GM12878 (cell line): ENCODE results near the gene TRIM62. TPM values are rescaled to one million over a fixed set of nuclear protein-coding genes. Genes with fewer than 3 reads are reported as not detected.
A peak's percentile ranks its signal among the peaks of the same experiment; 100 is the strongest.

Experiments
- ATAC-seq: fragments of 200-7000 bp; cut with Tn5 transposase; 3 replicates; pipeline ENCODE4 v1.9.1; 2020; ENCODE audit warnings: mild to moderate bottlenecking, moderate library complexity
- BruUV-seq: library from RNA; stranded (reverse); fragments of 400-500 nt; replicated peaks from 2 replicates; lab custom pipeline; 2021; lab: Mats Ljungman, UMichigan
- CTCF ChIA-PET: fragments of 300-600 bp; sonication (Branson Sonifier 250); formaldehyde crosslinking; extraction: SDS; loops from one replicate; lab custom pipeline; 2021; ENCODE audit warnings: inconsistent platforms; lab: Yijun Ruan, JAX
- POLR2A ChIA-PET: fragments of 350-600 bp; formaldehyde crosslinking; extraction: SDS; loops from one replicate; lab custom pipeline; 2021; ENCODE audit warnings: inconsistent platforms; lab: Charles Lee
- RAD21 ChIA-PET: fragments of 300-600 bp; sonication (Branson Sonifier 250); formaldehyde crosslinking; loops from one replicate; lab custom pipeline; 2023; ENCODE audit warnings: antibody characterized with exemption; ENCODE audit not compliant: unreplicated experiment; lab: Charles Lee
- SMC1A ChIA-PET: fragments of 300-600 bp; sonication (Branson Sonifier 250); formaldehyde crosslinking; loops from one replicate; lab custom pipeline; 2023; ENCODE audit not compliant: unreplicated experiment, uncharacterized antibody; lab: Charles Lee
- DNase-seq: peaks from one replicate; pipeline ENCODE4 v3.0.0-alpha.2; 2011; ENCODE audit warnings: low read depth, low spot score
- FAIRE-seq: peaks from 3 replicates; lab custom pipeline; 2011; peaks lifted over from hg19 to GRCh38; lab: Jason Lieb, UNC
- H2AFZ ChIP-seq: 2 replicates; pipeline ENCODE4 v1.6.0; 2011; ENCODE audit warnings: low read depth, low read length, control low read depth; ENCODE audit not compliant: control insufficient read depth
- H3K27ac ChIP-seq: 2 replicates; pipeline ENCODE4 v1.5.1; 2011; ENCODE audit warnings: control low read depth; ENCODE audit not compliant: control insufficient read depth, insufficient read depth
- H3K27me3 ChIP-seq, 2 experiments: replicated peaks in 1 of 2; 2 replicates each; pipeline versions ENCODE4 v1.6.0 to v1.6.1; 2011; ENCODE audit warnings: low read length in 1 of 2; ENCODE audit not compliant: control insufficient read depth in 2 of 2, insufficient read depth in 2 of 2
- H3K36me3 ChIP-seq, 2 experiments: 2 replicates each; pipeline ENCODE4 v1.5.1; 2011; ENCODE audit warnings: low read length in 1 of 2; ENCODE audit not compliant: control insufficient read depth in 2 of 2, insufficient read depth in 2 of 2
- H3K4me1 ChIP-seq: 2 replicates; pipeline ENCODE4 v1.6.1; 2011; ENCODE audit warnings: mild to moderate bottlenecking, low read length, moderate library complexity, mixed read lengths; ENCODE audit not compliant: control insufficient read depth, insufficient read depth
- H3K4me2 ChIP-seq: 2 replicates; pipeline ENCODE4 v1.6.0; 2011; ENCODE audit warnings: control low read depth; ENCODE audit not compliant: control insufficient read depth, insufficient read depth
- H3K4me3 ChIP-seq: fragments of 200-600 bp; sonication (generic); 2 replicates; pipeline ENCODE4 v1.5.1; 2016
- H3K79me2 ChIP-seq: 2 replicates; pipeline ENCODE4 v1.6.0; 2011; ENCODE audit warnings: low read length; ENCODE audit not compliant: control insufficient read depth, insufficient read depth
- H3K9ac ChIP-seq: 2 replicates; pipeline ENCODE4 v1.8.0; 2011; ENCODE audit warnings: low read length, control low read depth, mixed read lengths; ENCODE audit not compliant: control insufficient read depth, insufficient read depth
- H3K9me3 ChIP-seq: replicated peaks from 3 replicates; pipeline ENCODE4 v1.5.1; 2011; ENCODE audit warnings: mild to moderate bottlenecking, low read length; ENCODE audit not compliant: control insufficient read depth, insufficient read depth
- H4K20me1 ChIP-seq: 2 replicates; pipeline ENCODE4 v1.6.0; 2011; ENCODE audit not compliant: control insufficient read depth, insufficient read depth
- CTCF ChIP-seq, 3 experiments: IDR thresholded peaks in 2 of 3; conservative IDR thresholded peaks in 1 of 3; 2 replicates each; pipeline ENCODE4 v1.5.1; 2011; ENCODE audit warnings: low read depth in 3 of 3, low read length in 3 of 3, mild to moderate bottlenecking in 3 of 3, control low read depth in 2 of 3, moderate library complexity in 2 of 3, inconsistent platforms in 1 of 3, mixed read lengths in 1 of 3; ENCODE audit not compliant: control insufficient read depth in 2 of 3, insufficient read depth in 1 of 3; ENCODE audit errors: extremely low read depth in 1 of 3
- ETV6 ChIP-seq, 2 experiments: fragments of 450-650 bp in 1 of 2; IDR thresholded peaks in 1 of 2; conservative IDR thresholded peaks in 1 of 2; 2 replicates each; pipeline ENCODE4 v1.6.1; 2014; ENCODE audit warnings: antibody characterized with exemption in 1 of 2, borderline replicate concordance in 1 of 2, low read depth in 1 of 2, mild to moderate bottlenecking in 1 of 2, moderate library complexity in 1 of 2
- IKZF2 ChIP-seq, 2 experiments: fragments of 450-650 bp; IDR thresholded peaks; 2 replicates each; pipeline ENCODE4 v1.6.1; 2017; ENCODE audit warnings: mild to moderate bottlenecking in 2 of 2, moderate library complexity in 2 of 2
- MYB ChIP-seq: fragments of 150-350 bp; IDR thresholded peaks from 2 replicates; pipeline ENCODE4 v1.6.1; 2014; ENCODE audit warnings: mild to moderate bottlenecking, low read depth, low read length, borderline replicate concordance
- MYC ChIP-seq: IDR thresholded peaks from 2 replicates; pipeline ENCODE4 v1.6.1; 2011; ENCODE audit warnings: mild to moderate bottlenecking, low read length, moderate library complexity, inconsistent platforms; ENCODE audit not compliant: insufficient read depth, insufficient replicate concordance, insufficient read length, severe bottlenecking
- POLR2AphosphoS5 ChIP-seq: IDR thresholded peaks from 2 replicates; pipeline ENCODE4 v1.6.1; 2011; ENCODE audit warnings: mild to moderate bottlenecking, low read length, inconsistent platforms
- RAD21 ChIP-seq: IDR thresholded peaks from 2 replicates; pipeline ENCODE4 v1.6.1; 2011; ENCODE audit warnings: mild to moderate bottlenecking, low read depth, low read length, moderate library complexity; ENCODE audit not compliant: insufficient read depth
- SIN3A ChIP-seq: IDR thresholded peaks from 2 replicates; pipeline ENCODE4 v1.6.1; 2012; ENCODE audit warnings: low read depth, low read length, improper control_type of control experiment
- SMC3 ChIP-seq: IDR thresholded peaks from 2 replicates; pipeline ENCODE4 v1.6.1; 2011; ENCODE audit warnings: low read length, improper control_type of control experiment, borderline replicate concordance
- SRF ChIP-seq, 2 experiments: IDR thresholded peaks; 2 replicates each; pipeline ENCODE4 v1.6.1; 2011; ENCODE audit warnings: low read depth in 2 of 2, low read length in 2 of 2, mild to moderate bottlenecking in 1 of 2, moderate library complexity in 1 of 2
- STAT3 ChIP-seq: IDR thresholded peaks from 2 replicates; pipeline ENCODE4 v1.6.1; 2011; ENCODE audit warnings: low read depth, low read length, improper control_type of control experiment
- TAF1 ChIP-seq: IDR thresholded peaks from 2 replicates; pipeline ENCODE4 v1.6.1; 2011; ENCODE audit warnings: mild to moderate bottlenecking, low read depth, low read length, borderline replicate concordance
- TCF12 ChIP-seq: IDR thresholded peaks from 2 replicates; pipeline ENCODE4 v1.6.1; 2011; ENCODE audit warnings: low read depth, mild to moderate bottlenecking, low read length
- ZNF24 ChIP-seq: fragments of 450-650 bp; IDR thresholded peaks from 2 replicates; pipeline ENCODE4 v1.6.1; 2017; ENCODE audit warnings: antibody characterized with exemption, mild to moderate bottlenecking
- WGBS: methylation state at CpG from one replicate; pipeline ENCODE4 v1.1.6; 2016; ENCODE audit warnings: low lambda C conversion rate; ENCODE audit not compliant: insufficient replicate concordance, insufficient coverage; ENCODE audit errors: missing lambda C conversion rate; 5-methylcytosine and 5-hydroxymethylcytosine counted together
- in situ Hi-C: fragments of 300-500 bp; cut with MboI; formaldehyde crosslinking; loops from 9 replicates; pipeline ENCODE4 v1.14.3; 2018; ENCODE audit warnings: mixed read lengths
- intact Hi-C: fragments of 100-400 bp; cut with micrococcal nuclease; formaldehyde crosslinking; loops from one replicate; pipeline ENCODE4 v1.14.2; 2022; ENCODE audit not compliant: unreplicated experiment
- polyA plus RNA-seq, 11 experiments: library from polyadenylated mRNA; depleted of rRNA in 4 of 11; unstranded in 6 of 11; stranded (reverse) in 5 of 11; fragments of >200 nt; fragmentation: Nextera tagmentation in 4 of 11; fragmentation: Illumina TruSeq in 1 of 11; extraction: Ambion mirVana in 4 of 11; extraction: Trizol in 1 of 11; gene quantifications; 1 replicate in 1 of 11; 2 replicates in 10 of 11; pipeline versions ENCODE4 v1.2.1 to v1.2.3, GENCODE V29; 2011 to 2016; ENCODE audit warnings: inconsistent platforms in 2 of 11, missing spikeins in 2 of 11, low read depth in 1 of 11
- total RNA-seq, 4 experiments: library from RNA; depleted of rRNA in 3 of 4; stranded (reverse); fragments of >200 nt in 3 of 4; fragmentation: Illumina TruSeq in 1 of 4; extraction: Trizol in 1 of 4; gene quantifications; 2 replicates each; pipeline versions ENCODE4 v1.2.1 to v1.2.3, GENCODE V29; 2013 to 2021
- TF ChIP-seq, protein P1 (sequence below): fragments of 450-650 bp; IDR thresholded peaks from 2 replicates; pipeline ENCODE4 v1.6.1; 2017; ENCODE audit warnings: mild to moderate bottlenecking
- TF ChIP-seq, protein P2 (sequence below): fragments of 450-650 bp; conservative IDR thresholded peaks from 2 replicates; pipeline ENCODE4 v1.6.1; 2017; ENCODE audit warnings: mild to moderate bottlenecking, moderate library complexity

The TRIM62 gene
- total and polyA plus RNA-seq, 10 of the 15 experiments (the other 5 are each of a cell fraction or from before 2014, with no cell fraction given): 0.52 to 4.2 (median 1.9) TPM

DNA sequence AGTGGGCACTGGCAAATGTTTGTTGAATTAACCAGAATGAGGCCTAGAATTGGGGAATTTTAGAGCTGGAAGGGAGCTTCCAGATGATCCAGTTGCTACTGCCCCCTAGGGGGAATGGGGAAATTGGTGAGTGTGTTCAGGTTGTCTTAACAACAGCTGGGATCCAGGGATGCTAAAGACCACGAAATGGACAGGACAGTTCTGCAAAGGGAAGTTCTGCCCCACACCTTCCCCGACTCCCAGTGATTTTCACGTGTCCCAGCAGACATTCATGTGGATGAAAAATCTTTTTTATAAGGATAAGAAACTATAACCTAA lies 33.9 kb downstream of the TRIM62 start:
- DNase-seq (no peak), FAIRE-seq (no peak), ATAC-seq (no peak)
- no peak overlapping the region for H2AFZ ChIP-seq
- intact Hi-C loops: no loop called here
- no peaks in the 10 kb centered on the region for H3K9me3 ChIP-seq
- H4K20me1 ChIP-seq: no peaks in the 10 kb centered on the region
- ChIA-PET SMC1A (interaction anchor here (0.6 kb wide), 1 partner anchor 25 kb away, joined by 5 read pairs; no protein-coding TSS in a partner anchor), RAD21 (no interaction called here), POLR2A (no interaction called here), CTCF (interaction anchor here (0.8 to 1.2 kb wide), 6 partner anchors 9 to 216 kb away, joined by 3 to 5 read pairs (median 3); no protein-coding TSS in a partner anchor)
- TF ChIP-seq POLR2AphosphoS5: no peak
- TF ChIP-seq RAD21: peak; percentile 49; the same call in 1 of the 2 replicates
- no peak for TF ChIP-seq ZNF24
- TF ChIP-seq SIN3A: no peak
- no peak for TF ChIP-seq SMC3
- TF ChIP-seq STAT3: no peak
- TF ChIP-seq MYB: no peak
- TF ChIP-seq MYC: no peak
- TF ChIP-seq IKZF2 (IDR thresholded peaks at IDR 0.05): no peak
- TF ChIP-seq, protein P1, sequence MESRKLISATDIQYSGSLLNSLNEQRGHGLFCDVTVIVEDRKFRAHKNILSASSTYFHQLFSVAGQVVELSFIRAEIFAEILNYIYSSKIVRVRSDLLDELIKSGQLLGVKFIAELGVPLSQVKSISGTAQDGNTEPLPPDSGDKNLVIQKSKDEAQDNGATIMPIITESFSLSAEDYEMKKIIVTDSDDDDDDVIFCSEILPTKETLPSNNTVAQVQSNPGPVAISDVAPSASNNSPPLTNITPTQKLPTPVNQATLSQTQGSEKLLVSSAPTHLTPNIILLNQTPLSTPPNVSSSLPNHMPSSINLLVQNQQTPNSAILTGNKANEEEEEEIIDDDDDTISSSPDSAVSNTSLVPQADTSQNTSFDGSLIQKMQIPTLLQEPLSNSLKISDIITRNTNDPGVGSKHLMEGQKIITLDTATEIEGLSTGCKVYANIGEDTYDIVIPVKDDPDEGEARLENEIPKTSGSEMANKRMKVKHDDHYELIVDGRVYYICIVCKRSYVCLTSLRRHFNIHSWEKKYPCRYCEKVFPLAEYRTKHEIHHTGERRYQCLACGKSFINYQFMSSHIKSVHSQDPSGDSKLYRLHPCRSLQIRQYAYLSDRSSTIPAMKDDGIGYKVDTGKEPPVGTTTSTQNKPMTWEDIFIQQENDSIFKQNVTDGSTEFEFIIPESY: no peak
- no peak for TF ChIP-seq ETV6 (conservative IDR thresholded peaks at IDR 0.05 in 1 of 2, IDR thresholded peaks at IDR 0.05 in 1 of 2; ENCODE audit: borderline replicate concordance in 1 of 2, low read depth in 1 of 2)
- peak; percentile 40 to 47 (median 46); a peak in 5 of 6 replicates for TF ChIP-seq CTCF (IDR thresholded peaks at IDR 0.05 in 2 of 3, conservative IDR thresholded peaks at IDR 0.05 in 1 of 3; ENCODE audit: control insufficient read depth in 2 of 3, extremely low read depth in 1 of 3, insufficient read depth in 1 of 3, low read depth in 3 of 3, low read length in 3 of 3)
- no peak for TF ChIP-seq TAF1
- TF ChIP-seq TCF12: no peak
- no peak for TF ChIP-seq SRF (IDR thresholded peaks at IDR 0.05; ENCODE audit: low read depth in 2 of 2, low read length in 2 of 2)
- TF ChIP-seq, protein P2, sequence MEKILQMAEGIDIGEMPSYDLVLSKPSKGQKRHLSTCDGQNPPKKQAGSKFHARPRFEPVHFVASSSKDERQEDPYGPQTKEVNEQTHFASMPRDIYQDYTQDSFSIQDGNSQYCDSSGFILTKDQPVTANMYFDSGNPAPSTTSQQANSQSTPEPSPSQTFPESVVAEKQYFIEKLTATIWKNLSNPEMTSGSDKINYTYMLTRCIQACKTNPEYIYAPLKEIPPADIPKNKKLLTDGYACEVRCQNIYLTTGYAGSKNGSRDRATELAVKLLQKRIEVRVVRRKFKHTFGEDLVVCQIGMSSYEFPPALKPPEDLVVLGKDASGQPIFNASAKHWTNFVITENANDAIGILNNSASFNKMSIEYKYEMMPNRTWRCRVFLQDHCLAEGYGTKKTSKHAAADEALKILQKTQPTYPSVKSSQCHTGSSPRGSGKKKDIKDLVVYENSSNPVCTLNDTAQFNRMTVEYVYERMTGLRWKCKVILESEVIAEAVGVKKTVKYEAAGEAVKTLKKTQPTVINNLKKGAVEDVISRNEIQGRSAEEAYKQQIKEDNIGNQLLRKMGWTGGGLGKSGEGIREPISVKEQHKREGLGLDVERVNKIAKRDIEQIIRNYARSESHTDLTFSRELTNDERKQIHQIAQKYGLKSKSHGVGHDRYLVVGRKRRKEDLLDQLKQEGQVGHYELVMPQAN: no peak
- no peak overlapping the region for H3K27ac ChIP-seq
- H3K27me3 ChIP-seq: no peaks in the 10 kb centered on the region
- no peaks in the 10 kb centered on the region; a peak in 1 of 4 replicates for H3K36me3 ChIP-seq
- 43% methylated on average over 3 of the region's 3 CpGs for WGBS
- no peak overlapping the region for H3K4me2 ChIP-seq
- no TSS peak for BruUV-seq
- no peak overlapping the region for H3K9ac ChIP-seq
- in situ Hi-C loops: no loop called here
- no peaks in the 10 kb centered on the region for H3K4me1 ChIP-seq
- H3K4me3 ChIP-seq: no peak overlapping the region
- H3K79me2 ChIP-seq: no peaks in the 10 kb centered on the region
